ENCODE measurements around the gene DNAJC1.
"Not testable (repeated sequence)": the region's sequence is repeated elsewhere in the genome, so short reads cannot be mapped to it uniquely, and the experiment has no call there.

Gene DNAJC1

GRCh38 chr10:21721000-21721665 lies 282.4 kb downstream of the DNAJC1 start:
- DNase-seq = no peak

- DNase-seq = no peak
These were observed 283.4 kb downstream of the DNAJC1 start for GRCh38 chr10:21720090-21720489.

- DNase-seq = no peak
These were observed 284.0 kb downstream of the DNAJC1 start for GRCh38 chr10:21719502-21719901.

- not testable (repeated sequence) for DNase-seq
These were observed 286.0 kb downstream of the DNAJC1 start for GRCh38 chr10:21717437-21718054.

- DNase-seq = no peak
These were observed 287.9 kb downstream of the DNAJC1 start for GRCh38 chr10:21715531-21716195.

GRCh38 chr10:21712975-21713374 lies 290.6 kb downstream of the DNAJC1 start:
- no peak for DNase-seq

- DNase-seq = no peak
These were observed 296.0 kb downstream of the DNAJC1 start for GRCh38 chr10:21707498-21707897.

All from NCI-H1092 treated with DMSO at 0.1 percent for 48 hours (cell line).